H9 (cell line): ENCODE measurements around the gene PCID2. TPM values are rescaled to one million over a fixed set of nuclear protein-coding genes. Genes with fewer than 3 reads are reported as not detected.
"Not testable (repeated sequence)": the region's sequence is repeated elsewhere in the genome, so short reads cannot be mapped to it uniquely, and the experiment has no call there.

Experiments
- DNase-seq: peaks from one replicate; pipeline ENCODE4 v3.0.0-alpha.2; 2017
- H2AFZ ChIP-seq: one replicate; pipeline ENCODE4 v1.6.1; 2013; ENCODE audit warnings: mild to moderate bottlenecking, low read length, control low read depth, moderate library complexity
- H2AK5ac ChIP-seq: 2 replicates; pipeline ENCODE4 v1.6.1; 2013; ENCODE audit warnings: low read length, control low read depth, mixed read lengths; ENCODE audit not compliant: insufficient read length
- H2BK120ac ChIP-seq: one replicate; pipeline ENCODE4 v1.6.1; 2013; ENCODE audit warnings: low read depth, mild to moderate bottlenecking, low read length, control low read depth, inconsistent platforms; ENCODE audit not compliant: poor library complexity, severe bottlenecking
- H2BK12ac ChIP-seq: 2 replicates; pipeline ENCODE4 v1.6.1; 2013; ENCODE audit warnings: low read length, control low read depth, mixed read lengths, low read depth; ENCODE audit not compliant: insufficient read length
- H2BK15ac ChIP-seq: 2 replicates; pipeline ENCODE4 v1.6.1; 2013; ENCODE audit warnings: low read depth, low read length, control low read depth
- H2BK20ac ChIP-seq: one replicate; pipeline ENCODE4 v1.6.1; 2013; ENCODE audit warnings: low read depth, mild to moderate bottlenecking, low read length, control low read depth, inconsistent platforms; ENCODE audit not compliant: poor library complexity, severe bottlenecking
- H2BK5ac ChIP-seq: 2 replicates; pipeline ENCODE4 v1.6.1; 2013; ENCODE audit warnings: low read length, control low read depth, mixed read lengths; ENCODE audit not compliant: insufficient read length
- H3K14ac ChIP-seq: 2 replicates; pipeline ENCODE4 v1.6.1; 2013; ENCODE audit warnings: low read length, control low read depth; ENCODE audit not compliant: insufficient read depth
- H3K18ac ChIP-seq: 2 replicates; pipeline ENCODE4 v1.6.1; 2013; ENCODE audit warnings: low read depth, mild to moderate bottlenecking, mixed read lengths, low read length, control low read depth; ENCODE audit not compliant: insufficient read length
- H3K23ac ChIP-seq: 2 replicates; pipeline ENCODE4 v1.6.1; 2013; ENCODE audit warnings: low read length, control low read depth, mixed read lengths, low read depth; ENCODE audit not compliant: insufficient read length
- H3K23me2 ChIP-seq: 2 replicates; pipeline ENCODE4 v1.6.1; 2013; ENCODE audit warnings: low read depth, mild to moderate bottlenecking, mixed read lengths, low read length, control low read depth; ENCODE audit not compliant: insufficient read length, poor library complexity, severe bottlenecking
- H3K27ac ChIP-seq: 2 replicates; pipeline ENCODE4 v1.5.1; 2013; ENCODE audit warnings: low read length, control low read depth, mixed read lengths, low read depth; ENCODE audit not compliant: insufficient read length
- H3K27me3 ChIP-seq: 2 replicates; pipeline ENCODE4 v1.6.1; 2013; ENCODE audit warnings: low read length, control low read depth, inconsistent platforms; ENCODE audit not compliant: insufficient read depth
- H3K4ac ChIP-seq: 2 replicates; pipeline ENCODE4 v1.6.1; 2013; ENCODE audit warnings: low read depth, mild to moderate bottlenecking, control low read depth, inconsistent platforms, low read length, moderate library complexity
- H3K4me1 ChIP-seq: 2 replicates; pipeline ENCODE4 v1.6.1; 2013; ENCODE audit warnings: low read length, control low read depth, inconsistent platforms; ENCODE audit not compliant: insufficient read depth
- H3K4me2 ChIP-seq: 2 replicates; pipeline ENCODE4 v1.6.1; 2013; ENCODE audit warnings: low read length, control low read depth, mixed read lengths; ENCODE audit not compliant: insufficient read length, insufficient read depth
- H3K56ac ChIP-seq: 2 replicates; pipeline ENCODE4 v1.6.1; 2013; ENCODE audit warnings: low read depth, mild to moderate bottlenecking, mixed read lengths, low read length, control low read depth; ENCODE audit not compliant: insufficient read length
- H3K79me1 ChIP-seq: 2 replicates; pipeline ENCODE4 v1.6.1; 2013; ENCODE audit warnings: low read depth, mild to moderate bottlenecking, moderate library complexity, low read length, control low read depth, inconsistent platforms; ENCODE audit not compliant: insufficient read depth, poor library complexity, severe bottlenecking
- H3K79me2 ChIP-seq: 2 replicates; pipeline ENCODE4 v1.6.1; 2013; ENCODE audit warnings: low read length, control low read depth, inconsistent platforms; ENCODE audit not compliant: insufficient read depth
- H3K9ac ChIP-seq: 2 replicates; pipeline ENCODE4 v1.6.1; 2013; ENCODE audit warnings: low read length, control low read depth, mixed read lengths; ENCODE audit not compliant: insufficient read length; ENCODE audit errors: extremely low read depth
- H3K9me3 ChIP-seq: one replicate; pipeline ENCODE4 v1.6.1; 2013; ENCODE audit warnings: low read depth, low read length, inconsistent platforms; ENCODE audit not compliant: control insufficient read depth
- H3T11ph ChIP-seq: one replicate; pipeline ENCODE4 v1.6.1; 2013; ENCODE audit warnings: mild to moderate bottlenecking, low read length, control low read depth, inconsistent platforms
- H4K20me1 ChIP-seq: one replicate; pipeline ENCODE4 v1.6.1; 2013; ENCODE audit not compliant: control insufficient read depth, insufficient read length, insufficient read depth
- H4K5ac ChIP-seq: 2 replicates; pipeline ENCODE4 v1.6.1; 2013; ENCODE audit warnings: low read depth, mild to moderate bottlenecking, mixed read lengths, low read length, control low read depth; ENCODE audit not compliant: insufficient read length
- H4K8ac ChIP-seq: replicated peaks from 2 replicates; pipeline ENCODE4 v1.6.1; 2013; ENCODE audit warnings: low read length, control low read depth, mixed read lengths, low read depth; ENCODE audit not compliant: insufficient read length
- H4K91ac ChIP-seq: 2 replicates; pipeline ENCODE4 v1.6.1; 2013; ENCODE audit warnings: low read depth, mild to moderate bottlenecking, moderate library complexity, mixed read lengths, low read length, control low read depth; ENCODE audit not compliant: insufficient read length
- H3K27ac Mint-ChIP-seq, 3 experiments: 2 replicates in 2 of 3; 3 replicates in 1 of 3; pipeline ENCODE4 v1.8.0; 2020 to 2021; ENCODE audit warnings: mixed read lengths in 3 of 3, mild to moderate bottlenecking in 1 of 3, moderate library complexity in 1 of 3
- H3K27me3 Mint-ChIP-seq: 2 replicates; pipeline ENCODE4 v1.8.0; 2021; ENCODE audit warnings: low read depth, mild to moderate bottlenecking, moderate library complexity, mixed read lengths
- H3K36me3 Mint-ChIP-seq, 3 experiments: 2 replicates in 2 of 3; 3 replicates in 1 of 3; pipeline ENCODE4 v1.8.0; 2020 to 2021; ENCODE audit warnings: low read depth in 3 of 3, mixed read lengths in 3 of 3; ENCODE audit not compliant: insufficient read depth in 1 of 3
- H3K4me1 Mint-ChIP-seq, 2 experiments: 2 replicates each; pipeline ENCODE4 v1.8.0; 2020; ENCODE audit warnings: mixed read lengths in 2 of 2
- H3K4me3 Mint-ChIP-seq, 2 experiments: 2 replicates in 1 of 2; 3 replicates in 1 of 2; pipeline ENCODE4 v1.8.0; 2020 to 2021; ENCODE audit warnings: mild to moderate bottlenecking in 2 of 2, mixed read lengths in 2 of 2, moderate library complexity in 1 of 2
- H3K9me3 Mint-ChIP-seq, 2 experiments: 2 replicates in 1 of 2; 3 replicates in 1 of 2; pipeline ENCODE4 v1.8.0; 2020; ENCODE audit warnings: mild to moderate bottlenecking in 2 of 2, mixed read lengths in 2 of 2, moderate library complexity in 1 of 2
- WGBS: extraction: QIAGEN DNeasy Blood & Tissue Kit; methylation state at CpG from one replicate; pipeline ENCODE4 v1.1.7; 2013; ENCODE audit warnings: missing lambda C conversion rate, low lambda C conversion rate, mixed read lengths; ENCODE audit not compliant: insufficient read length; ENCODE audit errors: extremely low coverage; 5-methylcytosine and 5-hydroxymethylcytosine counted together
- total RNA-seq: library from RNA; stranded (reverse); gene quantifications from 2 replicates; pipeline ENCODE4 v1.2.1, GENCODE V29; 2021
- TF ChIP-seq, protein P1 (sequence below): fragments of 200-600 bp; sonication (generic); conservative IDR thresholded peaks from 3 replicates; pipeline ENCODE4 v1.8.0; 2021; ENCODE audit warnings: antibody characterized with exemption, mild to moderate bottlenecking

Gene PCID2
- total RNA-seq, 1 experiment from 2014 or later, result 66.0 TPM

DNA sequence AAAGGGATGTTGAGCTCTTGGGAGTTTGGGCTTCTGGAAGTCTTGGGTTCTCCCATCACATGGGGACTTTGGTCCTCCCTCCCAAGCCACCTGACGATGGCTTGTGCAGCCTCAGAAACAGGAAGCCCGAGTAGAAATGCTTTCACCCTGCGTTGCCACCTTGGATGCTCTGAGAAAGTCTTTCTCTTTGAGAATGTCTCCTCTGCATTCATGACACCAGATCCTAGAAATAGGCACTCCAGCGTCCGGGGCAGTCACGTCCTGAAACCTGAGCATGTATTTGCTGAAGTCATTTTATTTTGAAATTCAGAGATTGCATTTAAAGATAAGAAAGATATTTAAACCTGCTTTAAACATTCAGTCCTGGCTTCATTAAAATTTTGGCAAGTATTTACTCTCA lies 35.4 kb upstream of the PCID2 start:
- H3K27ac ChIP-seq, result peak overlapping the region; percentile 8
- H2BK20ac ChIP-seq, result no peak overlapping the region
- no peaks in the 10 kb centered on the region for H3K27me3 Mint-ChIP-seq
- no peaks in the 10 kb centered on the region for H3K27me3 ChIP-seq
- no peak for DNase-seq
- no peak overlapping the region for H2BK15ac ChIP-seq
- H3K4me1 ChIP-seq, result peaks cover 3% of the 10 kb centered on the region; the same call in 1 of the 2 replicates
- H4K20me1 ChIP-seq, result no peaks in the 10 kb centered on the region
- H3K9ac ChIP-seq, result no peak overlapping the region
- no peak overlapping the region for H4K8ac ChIP-seq
- H3K27ac Mint-ChIP-seq, result peak overlapping the region; percentile 49 to 77 (median 68); a peak in 5 of 7 replicates
- H2BK12ac ChIP-seq, result no peak overlapping the region
- H3T11ph ChIP-seq, result no peak overlapping the region
- no peak overlapping the region for H2AK5ac ChIP-seq
- no peaks in the 10 kb centered on the region for H3K9me3 Mint-ChIP-seq
- peaks cover 51 to 98% (median 83%) of the 10 kb centered on the region in 3 experiments; a peak in 6 of 7 replicates for H3K36me3 Mint-ChIP-seq
- no peak overlapping the region for H3K18ac ChIP-seq
- no peak overlapping the region for H3K23ac ChIP-seq
- no CpG with 5 or more reads among the region's 6 CpGs for WGBS
- no peak overlapping the region for H2BK5ac ChIP-seq
- no peak overlapping the region for H3K56ac ChIP-seq
- no peak overlapping the region for H4K5ac ChIP-seq
- peaks cover 18 to 19% of the 10 kb centered on the region in 2 experiments for H3K4me1 Mint-ChIP-seq
- H3K9me3 ChIP-seq, result no peaks in the 10 kb centered on the region
- no peak overlapping the region for H4K91ac ChIP-seq
- no peak overlapping the region for H2BK120ac ChIP-seq
- no peak overlapping the region for H2AFZ ChIP-seq
- no peak overlapping the region for H3K4ac ChIP-seq
- H3K14ac ChIP-seq, result no peak overlapping the region
- H3K79me2 ChIP-seq, result no peaks in the 10 kb centered on the region
- no peaks in the 10 kb centered on the region for H3K23me2 ChIP-seq
- H3K4me2 ChIP-seq, result no peak overlapping the region
- TF ChIP-seq, protein P1, sequence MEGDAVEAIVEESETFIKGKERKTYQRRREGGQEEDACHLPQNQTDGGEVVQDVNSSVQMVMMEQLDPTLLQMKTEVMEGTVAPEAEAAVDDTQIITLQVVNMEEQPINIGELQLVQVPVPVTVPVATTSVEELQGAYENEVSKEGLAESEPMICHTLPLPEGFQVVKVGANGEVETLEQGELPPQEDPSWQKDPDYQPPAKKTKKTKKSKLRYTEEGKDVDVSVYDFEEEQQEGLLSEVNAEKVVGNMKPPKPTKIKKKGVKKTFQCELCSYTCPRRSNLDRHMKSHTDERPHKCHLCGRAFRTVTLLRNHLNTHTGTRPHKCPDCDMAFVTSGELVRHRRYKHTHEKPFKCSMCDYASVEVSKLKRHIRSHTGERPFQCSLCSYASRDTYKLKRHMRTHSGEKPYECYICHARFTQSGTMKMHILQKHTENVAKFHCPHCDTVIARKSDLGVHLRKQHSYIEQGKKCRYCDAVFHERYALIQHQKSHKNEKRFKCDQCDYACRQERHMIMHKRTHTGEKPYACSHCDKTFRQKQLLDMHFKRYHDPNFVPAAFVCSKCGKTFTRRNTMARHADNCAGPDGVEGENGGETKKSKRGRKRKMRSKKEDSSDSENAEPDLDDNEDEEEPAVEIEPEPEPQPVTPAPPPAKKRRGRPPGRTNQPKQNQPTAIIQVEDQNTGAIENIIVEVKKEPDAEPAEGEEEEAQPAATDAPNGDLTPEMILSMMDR, result no peak
- H3K4me3 Mint-ChIP-seq, result no peak overlapping the region
- no peaks in the 10 kb centered on the region for H3K79me1 ChIP-seq

DNA sequence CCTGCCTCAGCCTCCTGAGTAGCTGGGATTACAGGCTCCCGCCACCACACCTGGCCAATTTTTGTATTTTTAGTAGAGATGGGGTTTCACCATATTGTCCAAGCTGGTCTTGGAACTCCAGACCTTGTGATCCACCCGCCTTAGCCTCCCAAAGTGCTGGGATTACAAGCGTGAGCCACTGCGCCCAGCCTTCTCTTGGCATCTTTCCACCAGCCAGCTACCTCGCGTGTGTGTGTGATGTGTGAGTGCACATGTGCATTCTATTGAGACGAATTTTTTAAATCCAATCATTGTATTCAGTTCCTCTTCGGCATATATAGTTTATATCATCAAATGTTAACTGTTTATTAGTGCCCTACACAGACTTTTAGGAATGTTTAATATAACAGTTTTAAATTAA lies 33.2 kb upstream of the PCID2 start:
- not testable (repeated sequence) for H3K4me3 Mint-ChIP-seq, H3K27ac ChIP-seq, H3K23ac ChIP-seq, H3K23me2 ChIP-seq, H3T11ph ChIP-seq, H3K4ac ChIP-seq, H2BK5ac ChIP-seq, H2AK5ac ChIP-seq, H2BK12ac ChIP-seq, H3K9me3 ChIP-seq, H3K27me3 ChIP-seq, H3K9ac ChIP-seq, H3K79me1 ChIP-seq, H3K79me2 ChIP-seq, H2AFZ ChIP-seq, H4K5ac ChIP-seq, H3K14ac ChIP-seq, H2BK120ac ChIP-seq, H3K9me3 Mint-ChIP-seq, H3K56ac ChIP-seq, H4K91ac ChIP-seq, H4K8ac ChIP-seq, H3K18ac ChIP-seq, H3K4me2 ChIP-seq, H3K4me1 ChIP-seq, H4K20me1 ChIP-seq, H3K27me3 Mint-ChIP-seq, H2BK20ac ChIP-seq, H2BK15ac ChIP-seq, DNase-seq, H3K27ac Mint-ChIP-seq
- no CpG with 5 or more reads among the region's 8 CpGs for WGBS
- Mint-ChIP-seq H3K4me1 (peaks cover 18 to 19% of the 10 kb centered on the region in 2 experiments), H3K36me3 (peaks cover 45 to 89% (median 73%) of the 10 kb centered on the region in 3 experiments; a peak in 6 of 7 replicates)
